Measurements from ENCODE around the gene NOP9.

Gene NOP9

DNA sequence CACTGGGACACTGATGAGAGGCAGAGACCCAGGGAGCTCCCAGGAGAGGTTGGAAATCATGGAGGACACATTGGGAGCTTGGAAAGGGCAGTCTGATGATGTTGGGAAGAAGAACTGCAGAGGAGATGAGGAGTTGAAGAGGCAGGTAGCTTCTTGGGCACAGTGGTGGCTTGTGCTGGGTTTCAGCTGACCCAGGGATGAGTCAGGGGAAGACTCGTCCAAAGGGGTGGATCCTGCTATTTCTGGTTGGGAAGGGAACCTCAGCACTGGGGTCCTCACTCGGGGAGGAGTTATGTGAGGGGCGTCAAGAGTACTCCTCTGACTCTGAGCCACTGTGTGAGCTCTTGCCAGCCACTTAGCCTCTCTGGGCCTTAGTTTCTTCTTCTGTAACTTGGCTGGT is 23.7 kb downstream of the NOP9 start:
- DNase-seq, result no peak

DNA sequence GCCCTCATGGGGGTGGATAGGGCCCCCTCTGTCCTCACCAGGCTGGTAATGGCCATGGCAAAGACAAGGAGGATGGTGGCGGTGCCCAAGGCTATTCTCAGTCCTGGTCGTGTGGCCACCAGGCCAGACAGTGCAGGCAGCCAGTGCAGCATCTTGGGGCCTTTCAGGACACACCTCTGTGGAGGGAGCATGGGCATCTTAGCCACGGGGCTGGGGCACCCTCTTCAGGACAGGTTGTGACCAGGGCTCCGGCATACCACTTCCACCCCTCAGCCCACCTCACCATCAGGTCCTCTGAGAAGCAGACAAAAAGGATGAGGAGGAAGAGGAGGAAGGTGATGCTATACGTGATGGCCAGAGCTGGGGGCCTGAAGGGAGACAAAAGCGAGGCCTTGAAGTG is 24.4 kb downstream of the NOP9 start:
- no peak for DNase-seq

DNA sequence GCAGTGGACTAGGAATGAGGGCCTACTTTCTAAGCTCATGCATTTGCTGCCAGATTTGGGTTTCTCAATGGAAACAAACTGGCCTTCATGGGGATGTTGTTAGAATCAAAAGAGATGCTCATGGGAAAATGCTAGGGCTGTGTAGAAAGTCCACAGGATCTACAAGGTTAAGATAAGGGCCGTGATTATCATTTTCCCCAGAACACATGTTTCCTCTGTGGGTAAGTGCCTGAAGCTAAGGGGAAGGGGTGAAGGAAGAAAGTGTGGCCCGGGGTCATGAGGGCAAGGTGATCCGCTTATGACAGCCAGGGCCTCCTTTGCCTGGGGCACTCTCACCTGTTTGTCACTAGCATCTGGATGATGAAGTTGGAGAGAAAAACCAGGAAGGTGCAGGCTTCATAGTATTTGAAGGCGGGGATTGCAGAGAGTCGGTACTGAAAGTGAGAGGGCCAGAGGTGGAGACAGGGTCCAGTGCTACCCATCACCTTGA is 25.4 kb downstream of the NOP9 start:
- DNase-seq, result no peak

DNA sequence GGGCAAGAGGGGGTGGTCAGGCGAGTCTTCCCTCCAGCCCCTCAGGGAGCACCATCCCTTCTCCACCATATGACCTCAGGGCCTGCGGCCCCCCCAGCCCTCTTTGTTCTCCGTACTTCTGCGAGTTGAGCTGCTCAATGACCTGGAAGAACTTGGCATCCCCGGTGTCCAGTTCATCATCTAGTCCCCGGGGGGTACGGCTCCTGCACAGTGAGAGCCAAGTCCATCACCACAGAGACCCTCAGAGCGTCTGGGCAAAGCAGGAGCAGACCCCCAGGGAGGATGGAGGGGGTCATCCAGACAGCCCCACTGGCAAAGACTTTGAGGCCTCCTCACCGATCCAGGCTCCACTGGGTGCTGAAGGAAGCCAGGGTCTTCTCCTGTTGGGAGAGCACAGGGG is 26.3 kb downstream of the NOP9 start:
- DNase-seq, result no peak

DNA sequence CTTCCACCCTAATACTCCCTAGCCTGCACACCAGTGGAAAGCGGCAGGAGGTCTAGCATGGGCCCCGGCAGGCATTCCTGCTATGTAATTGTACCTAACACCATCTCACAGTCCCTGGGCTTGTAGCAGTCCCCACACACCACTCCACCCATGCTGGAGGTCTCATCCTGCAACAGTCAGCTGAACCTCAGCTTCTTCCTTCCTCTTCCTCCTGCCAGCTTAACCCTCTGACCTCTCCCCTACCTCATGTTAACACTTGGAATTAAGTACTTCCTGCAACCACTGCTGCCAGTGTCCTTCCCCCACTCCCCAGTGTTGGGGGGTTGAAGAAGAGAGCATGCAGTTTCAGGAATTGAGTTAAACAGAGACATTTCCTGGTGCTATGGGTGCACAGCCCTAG is 27.7 kb downstream of the NOP9 start:
- no peak for DNase-seq

DNA sequence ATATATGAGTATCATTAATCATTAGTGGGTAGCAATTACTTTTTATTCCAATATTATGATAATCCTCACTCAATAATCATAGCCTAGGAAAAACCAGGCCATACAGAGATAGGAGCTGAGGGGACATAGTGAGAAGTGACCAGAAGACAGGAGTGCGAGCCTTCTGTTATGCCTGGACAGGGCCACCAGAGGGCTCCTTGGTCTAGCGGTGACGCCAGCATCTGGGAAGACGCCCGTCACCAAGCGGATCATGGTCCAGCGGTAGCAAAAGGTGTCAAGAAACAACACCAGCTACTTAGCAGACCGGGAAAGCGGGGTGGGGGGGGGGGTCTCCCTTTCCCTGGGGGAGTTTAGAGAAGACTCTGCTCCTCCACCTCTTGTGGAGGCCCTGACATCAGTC is 28.3 kb downstream of the NOP9 start:
- DNase-seq, result peak in 14 of 56 donors; percentile 13 to 57 (median 26)

DNA sequence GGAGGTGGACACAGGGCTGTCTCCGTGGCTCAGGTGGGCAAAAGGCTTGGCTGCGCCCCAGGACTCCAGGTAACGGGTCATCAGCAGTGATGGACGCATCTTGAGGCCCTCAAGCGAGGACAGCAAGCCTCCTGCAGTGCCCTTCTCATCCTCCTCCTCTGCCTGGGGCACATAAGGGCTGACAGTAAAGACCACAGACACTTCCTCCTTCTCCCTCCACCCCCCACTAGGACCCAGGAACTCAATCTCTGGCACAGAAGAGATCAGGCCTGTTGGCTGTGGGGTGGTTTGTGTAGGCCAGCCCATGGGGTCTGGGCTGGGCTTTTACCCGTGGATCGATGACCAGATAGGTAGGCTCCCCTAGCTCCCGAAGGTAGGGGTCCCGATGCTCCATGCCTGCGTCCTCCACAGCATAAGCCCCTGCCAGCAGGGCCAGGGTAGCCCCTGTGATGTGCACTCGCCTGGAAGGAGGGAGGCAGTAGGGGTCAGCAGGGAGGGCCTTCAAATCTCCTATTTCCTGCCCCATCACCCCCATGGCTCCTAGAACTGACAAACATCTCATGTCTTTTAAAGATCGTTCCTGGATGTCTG is 29.5 kb downstream of the NOP9 start:
- no peak for DNase-seq

DNA sequence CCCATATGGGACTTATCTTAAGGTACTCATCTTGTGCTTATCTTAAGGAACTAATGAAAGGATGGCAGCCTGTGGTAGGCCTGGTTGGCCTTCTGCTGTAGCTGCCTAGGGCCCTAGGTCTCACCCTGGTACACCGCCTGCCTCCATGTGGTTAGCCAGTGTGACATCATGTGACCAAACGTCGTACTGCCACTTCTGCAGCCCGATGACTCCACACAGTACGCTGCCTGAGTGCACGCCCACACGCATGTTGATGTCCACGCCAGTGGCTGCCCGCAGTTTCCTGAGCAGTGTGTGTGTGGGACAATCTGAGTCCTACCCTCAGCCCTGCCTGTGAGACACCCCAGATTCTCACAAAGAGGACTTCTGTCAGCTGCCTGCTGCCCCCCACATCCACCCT is 30.1 kb downstream of the NOP9 start:
- no peak for DNase-seq

DNA sequence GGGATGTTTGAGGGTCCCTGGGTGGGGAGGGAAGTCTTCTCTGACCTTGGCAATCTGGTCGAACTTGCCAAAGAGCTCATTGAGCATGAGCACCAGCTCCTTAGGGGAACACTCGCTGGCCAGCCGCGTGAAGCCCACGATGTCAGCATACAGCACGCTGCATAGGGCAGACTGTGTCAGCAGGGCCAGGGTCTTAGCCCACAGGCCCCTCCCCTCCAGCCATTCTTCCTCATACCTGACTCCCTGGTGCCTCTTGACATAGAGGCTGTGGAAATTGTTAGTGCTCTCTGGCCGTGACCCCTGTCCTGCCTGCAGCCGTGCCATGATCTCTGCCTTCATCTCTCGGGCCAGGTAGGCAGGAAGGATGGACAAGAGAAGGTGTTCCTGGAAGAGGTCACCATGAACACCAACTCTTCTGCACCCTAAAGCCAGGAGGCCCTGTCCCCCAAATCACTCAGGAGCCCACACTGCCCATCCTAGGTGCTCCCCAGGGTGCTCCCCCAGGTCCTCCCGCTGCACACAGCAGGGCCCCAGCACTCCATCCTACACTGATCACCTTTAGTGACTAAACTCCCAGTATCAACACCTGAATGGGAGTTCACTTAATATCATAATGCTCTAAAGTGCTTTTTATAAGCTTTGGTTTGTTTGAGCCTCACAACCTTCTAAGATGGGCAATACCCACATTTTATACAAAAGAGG is 31.5 kb downstream of the NOP9 start:
- no peak for DNase-seq

DNA sequence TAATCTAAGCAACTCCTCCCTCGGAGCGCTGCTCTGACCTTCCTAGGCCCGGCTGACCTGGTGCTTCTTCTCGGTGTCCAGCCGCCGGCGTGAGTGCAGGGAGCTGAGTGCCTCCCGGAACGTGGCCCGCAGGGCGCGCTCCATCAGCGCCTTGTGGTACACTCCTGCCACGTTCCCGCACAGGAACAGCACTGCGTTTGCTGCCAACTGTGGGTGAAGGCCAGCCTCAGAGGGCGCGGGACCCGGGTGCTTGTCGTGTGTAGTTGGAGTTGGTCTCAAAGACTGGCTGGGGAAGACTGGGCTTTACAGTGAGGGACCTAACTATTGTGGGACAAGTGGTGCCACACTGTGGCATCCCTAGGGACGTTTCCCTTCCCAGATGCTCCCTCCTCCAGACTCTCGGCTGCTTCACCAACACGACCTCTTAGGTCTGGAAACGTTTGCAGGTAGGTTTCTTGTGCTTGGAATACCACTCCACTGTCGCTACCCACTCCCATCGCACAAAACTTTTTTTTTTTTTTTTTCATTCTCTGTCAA is 32.1 kb downstream of the NOP9 start:
- DNase-seq, result no peak

DNA sequence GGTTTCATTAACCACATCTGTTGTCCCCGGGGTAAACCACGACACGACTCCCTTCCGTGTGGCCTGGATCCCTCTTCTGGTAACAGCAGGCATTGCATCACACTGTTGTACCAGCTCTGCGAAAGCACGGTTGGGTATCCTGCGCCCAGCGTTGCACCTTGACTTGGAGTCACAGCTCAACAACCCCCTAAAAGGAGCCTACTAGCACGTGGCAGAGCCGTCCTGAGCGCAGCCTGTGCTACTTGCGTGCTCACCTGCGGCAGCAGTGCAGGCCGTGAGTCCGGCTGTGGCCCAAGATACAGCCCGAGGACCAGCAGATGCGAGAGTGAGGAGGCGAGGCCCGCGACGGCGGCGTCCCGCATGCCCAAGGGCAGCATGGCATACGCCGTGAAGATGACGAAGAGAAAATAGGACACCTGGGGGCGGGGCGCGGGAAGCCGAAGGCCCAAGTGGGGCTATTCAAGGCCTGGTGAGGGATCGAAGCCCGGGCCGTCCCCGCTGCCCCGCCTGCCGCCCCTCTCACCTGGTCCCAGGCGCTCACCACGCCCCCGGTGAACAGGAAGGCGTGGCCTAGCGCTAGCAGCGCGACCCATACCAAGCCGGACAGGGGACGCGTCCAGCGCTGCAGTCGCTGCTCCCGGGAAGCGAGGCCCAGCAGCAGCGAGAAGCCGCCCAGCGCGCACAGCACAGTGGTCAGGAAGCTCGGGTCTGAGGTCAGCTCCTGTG is 32.8 kb downstream of the NOP9 start:
- peak in 31 of 56 donors; percentile 5 to 77 (median 33) for DNase-seq

DNA sequence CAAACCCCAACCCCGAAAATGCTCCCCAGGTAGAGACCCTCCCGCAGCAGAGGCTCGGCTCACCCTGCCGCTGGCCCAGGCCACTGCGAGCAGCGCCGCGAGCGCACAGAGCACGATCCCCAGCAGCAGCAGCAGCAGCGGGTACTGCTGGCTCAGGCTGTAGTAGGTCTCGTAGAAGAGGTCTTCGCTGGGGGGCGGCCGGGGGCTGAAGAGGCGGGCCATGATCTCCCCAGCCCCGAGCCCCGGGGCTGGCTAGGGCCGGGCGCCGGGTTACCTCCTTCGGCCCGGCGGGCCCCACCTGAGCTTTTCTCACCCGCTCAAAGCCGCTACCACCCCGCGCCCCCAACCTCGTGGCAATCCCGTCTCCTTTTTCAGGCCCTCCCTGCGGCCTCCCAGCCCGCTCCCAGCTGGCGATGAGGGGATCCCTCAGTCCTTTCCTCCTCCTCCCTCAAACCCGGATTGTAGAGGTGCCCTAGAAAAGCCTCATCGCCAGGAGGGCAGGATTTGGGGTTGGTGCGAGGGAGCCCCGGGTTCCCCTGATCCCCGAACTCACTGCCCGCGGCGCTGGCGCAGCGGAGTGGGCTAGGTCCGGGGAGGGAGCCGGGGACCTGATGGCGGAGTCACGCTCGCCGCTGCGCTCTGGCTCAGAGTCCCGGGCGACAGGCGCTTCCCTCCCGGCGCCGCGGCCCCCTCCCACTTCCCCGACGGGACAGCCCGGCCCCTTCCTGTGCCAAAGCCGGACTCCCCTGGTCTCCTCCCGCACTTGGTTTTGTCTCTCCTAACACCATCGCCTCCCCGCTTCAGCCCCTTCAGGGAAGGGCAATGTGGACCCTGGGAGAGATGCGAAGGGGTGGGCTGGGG is 35.0 kb downstream of the NOP9 start, which contains the start of gene ADCY4:
Gene ADCY4 (minus strand): TSS at position 641 of the 861 bp plus-strand sequence. CDS start 419 bp downstream, at position 222.
- DNase-seq, result no peak

DNA sequence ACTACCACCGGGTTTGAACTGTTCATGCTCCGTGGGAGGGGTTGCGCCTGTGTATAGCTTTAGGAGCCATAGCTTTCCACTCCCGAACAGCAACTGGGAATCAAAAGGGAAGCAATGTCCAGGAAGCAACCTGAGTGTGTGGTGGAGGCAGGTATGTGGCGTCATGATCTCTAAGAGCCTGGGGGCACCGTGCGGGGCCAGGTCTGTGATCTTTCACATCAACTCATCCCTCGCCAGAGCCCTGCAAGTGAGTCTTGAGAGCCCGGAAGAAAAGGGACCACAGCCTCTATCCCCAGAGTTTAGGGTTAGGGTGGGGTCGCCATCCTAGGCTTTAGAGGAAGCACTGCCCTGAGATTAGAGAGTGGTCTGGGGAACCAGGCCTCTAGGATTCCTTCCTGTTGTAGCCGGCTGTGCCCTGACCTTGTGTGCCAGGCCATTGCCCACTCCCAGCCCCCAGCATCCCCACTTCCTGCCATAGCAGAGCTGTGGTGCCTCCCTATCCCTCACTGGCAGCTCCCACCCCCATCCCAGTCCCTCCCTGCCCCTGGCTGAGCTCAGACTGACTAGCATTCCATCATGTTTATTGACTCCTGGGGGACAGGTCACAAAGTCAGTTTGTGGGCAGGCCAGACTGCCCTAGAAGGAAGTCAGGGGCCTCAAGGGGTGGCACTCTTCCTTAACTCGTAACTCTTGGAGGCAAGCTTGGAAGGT is 36.0 kb downstream of the NOP9 start:
- DNase-seq, result no peak

DNA sequence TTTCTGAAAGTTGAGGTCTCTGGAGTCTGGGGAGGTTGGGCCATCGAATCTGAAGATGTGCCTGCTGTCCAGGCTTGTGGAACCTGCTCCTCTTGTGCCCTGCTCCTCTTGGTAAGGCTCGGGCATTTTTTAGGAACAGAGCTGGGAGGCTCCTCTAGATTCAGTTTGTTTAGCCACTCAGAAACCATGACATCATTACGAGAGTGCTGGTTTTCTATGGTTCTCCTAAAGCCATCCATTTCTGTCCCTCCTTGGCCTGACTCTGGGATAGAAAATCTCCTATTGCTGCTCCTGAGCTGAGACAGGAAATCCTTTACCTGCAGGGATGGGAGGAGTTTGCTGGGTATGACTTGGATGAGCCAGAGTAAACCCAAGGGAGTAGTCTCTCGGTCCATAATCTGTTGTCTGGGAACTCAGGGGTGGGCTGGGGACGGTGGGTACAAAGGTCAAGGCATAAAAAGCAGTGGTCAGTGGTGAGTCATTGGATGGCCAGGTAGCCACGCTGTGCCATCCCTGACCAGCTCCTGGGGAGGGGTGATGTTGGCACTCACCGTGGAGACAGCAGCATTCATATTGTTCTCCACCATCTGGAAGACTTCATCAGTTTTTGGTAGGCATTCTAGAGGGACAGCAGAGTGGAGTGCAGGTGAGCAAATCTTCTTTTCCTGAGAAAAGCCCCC is 37.6 kb downstream of the NOP9 start:
- no peak for DNase-seq

DNA sequence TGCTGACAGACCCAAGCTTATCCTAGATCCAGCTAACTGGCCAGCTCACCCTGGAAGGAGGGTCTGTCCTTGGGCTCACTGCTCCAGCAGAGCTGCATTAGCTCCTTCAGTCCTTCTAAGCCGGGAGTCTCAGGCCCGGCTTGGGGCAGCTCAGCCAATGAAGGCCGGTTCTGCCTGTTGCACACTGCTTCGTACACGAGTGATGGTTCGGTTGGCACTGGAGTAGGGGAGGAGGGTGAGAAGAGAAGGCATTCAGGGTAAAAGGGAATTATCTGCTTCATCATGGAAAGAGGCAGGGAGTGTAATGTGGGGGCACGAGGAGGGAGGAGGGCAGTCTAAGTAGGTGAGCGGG is 38.1 kb downstream of the NOP9 start:
- no peak for DNase-seq

DNA sequence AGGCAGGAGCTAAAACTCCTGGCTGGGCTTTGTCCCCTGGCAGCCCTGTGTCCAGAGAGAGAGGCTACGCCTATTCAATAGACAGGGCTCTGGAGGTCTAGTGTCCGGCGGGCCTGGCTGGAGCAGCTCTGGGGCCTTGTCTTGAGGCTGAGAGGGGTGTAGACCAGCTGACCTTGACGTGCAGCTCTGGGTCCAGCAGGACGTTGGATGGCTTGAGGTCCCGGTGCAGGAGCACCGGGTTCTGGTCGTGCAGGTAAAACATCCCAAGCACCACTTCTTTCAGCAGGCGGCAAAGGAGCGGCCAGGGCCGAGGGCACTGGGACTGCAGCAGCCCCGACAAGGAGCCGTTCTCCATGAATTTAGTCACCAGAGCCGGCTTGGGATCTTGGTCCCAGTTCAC is 39.2 kb downstream of the NOP9 start:
- no peak for DNase-seq

DNA sequence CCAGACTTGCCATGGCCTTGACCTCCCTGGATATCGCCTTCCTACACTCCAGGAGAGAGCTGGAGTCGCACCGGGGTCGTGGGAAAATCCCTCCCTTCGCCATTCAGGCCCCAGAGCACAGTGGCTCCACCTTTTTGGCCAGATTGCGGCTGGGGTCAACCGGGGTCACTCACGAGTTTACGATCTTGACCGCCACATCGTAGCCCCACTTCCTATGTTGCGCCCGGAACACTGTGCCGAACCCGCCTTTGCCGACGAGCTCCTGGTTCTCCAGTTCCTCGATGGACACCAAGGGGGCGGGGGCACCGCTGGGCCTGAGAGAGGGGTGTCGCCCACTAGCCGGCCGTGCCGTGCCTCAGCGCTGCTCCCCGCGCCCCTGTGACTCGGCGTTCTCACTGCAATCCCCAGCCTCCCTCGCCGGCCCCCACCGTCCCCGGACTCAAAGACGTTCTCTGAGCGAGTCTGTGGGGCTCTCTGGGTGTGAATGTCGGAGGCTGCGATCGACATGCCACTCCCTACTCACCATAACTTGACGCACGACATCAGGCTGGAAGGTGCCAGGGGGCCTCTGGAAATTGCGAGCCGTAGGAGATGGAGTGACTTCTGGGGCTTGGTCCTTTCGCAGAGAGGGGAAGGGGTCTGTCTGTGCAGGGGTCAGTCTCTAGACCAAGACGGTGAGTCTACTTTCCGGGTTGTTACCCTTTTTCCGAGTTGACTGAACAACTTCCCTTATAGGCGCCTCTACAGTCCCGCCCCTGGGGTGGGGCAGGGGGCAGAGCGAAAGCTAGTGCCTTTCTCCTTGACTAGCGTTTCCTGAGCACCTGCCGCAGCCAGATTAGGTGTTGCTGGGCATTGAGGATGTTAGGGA is 39.9 kb downstream of the NOP9 start, which contains the start of gene RIPK3:
Gene RIPK3 (minus strand): TSS at position 708 of the 868 bp plus-strand sequence. CDS start 165 bp downstream, at position 543.
- DNase-seq, result no peak

DNA sequence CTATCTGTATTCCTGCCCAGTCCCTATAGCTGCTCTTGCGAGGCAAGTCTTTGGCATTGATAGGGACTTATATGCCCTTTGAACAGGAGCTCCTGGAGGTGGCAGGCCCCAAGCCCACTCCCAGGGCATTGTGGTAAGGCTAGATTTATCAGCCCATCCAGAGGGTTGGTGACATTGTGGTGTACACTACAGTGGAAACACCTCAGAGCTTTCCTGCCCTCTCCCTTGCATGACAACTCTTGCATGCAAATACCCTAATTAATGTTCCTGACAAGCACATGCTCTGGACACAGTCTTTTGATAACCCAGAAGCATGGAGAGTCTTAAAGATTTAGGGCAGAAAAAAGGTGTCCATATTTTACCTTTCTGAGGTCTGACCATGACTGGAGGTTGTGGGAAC is 41.0 kb downstream of the NOP9 start:
- no peak for DNase-seq

DNA sequence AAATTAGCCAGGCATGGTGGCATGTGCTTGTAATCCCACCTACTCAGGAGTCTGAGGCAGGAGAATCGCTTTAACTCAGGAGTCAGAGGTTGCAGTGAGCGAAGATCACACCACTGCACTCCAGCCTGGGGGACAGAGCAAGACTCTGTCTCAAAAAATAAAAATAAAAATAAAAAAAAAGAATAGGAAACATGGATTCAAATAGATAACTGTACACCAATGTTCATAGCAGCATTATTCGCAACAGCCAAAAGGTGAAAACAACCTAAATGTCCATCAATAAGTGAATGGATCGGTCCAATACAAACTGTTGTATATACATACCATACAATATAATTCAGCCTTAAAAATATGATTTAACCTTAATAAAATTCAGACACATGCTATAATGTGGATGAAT is 43.2 kb downstream of the NOP9 start:
- DNase-seq, result no peak
